GM12878 (cell line): ENCODE results near the gene WHRN. TPM values are rescaled to one million over a fixed set of nuclear protein-coding genes. Genes with fewer than 3 reads are reported as not detected.
A peak's percentile ranks its signal among the peaks of the same experiment; 100 is the strongest.

Experiments used
- ATAC-seq: fragments of 200-7000 bp; cut with Tn5 transposase; 3 replicates; pipeline ENCODE4 v1.9.1; 2020; ENCODE audit warnings: mild to moderate bottlenecking, moderate library complexity
- BruUV-seq: library from RNA; stranded (reverse); fragments of 400-500 nt; replicated peaks from 2 replicates; lab custom pipeline; 2021; lab: Mats Ljungman, UMichigan
- CTCF ChIA-PET: fragments of 300-600 bp; sonication (Branson Sonifier 250); formaldehyde crosslinking; extraction: SDS; loops from one replicate; lab custom pipeline; 2021; ENCODE audit warnings: inconsistent platforms; lab: Yijun Ruan, JAX
- POLR2A ChIA-PET: fragments of 350-600 bp; formaldehyde crosslinking; extraction: SDS; loops from one replicate; lab custom pipeline; 2021; ENCODE audit warnings: inconsistent platforms; lab: Charles Lee
- RAD21 ChIA-PET: fragments of 300-600 bp; sonication (Branson Sonifier 250); formaldehyde crosslinking; loops from one replicate; lab custom pipeline; 2023; ENCODE audit warnings: antibody characterized with exemption; ENCODE audit not compliant: unreplicated experiment; lab: Charles Lee
- SMC1A ChIA-PET: fragments of 300-600 bp; sonication (Branson Sonifier 250); formaldehyde crosslinking; loops from one replicate; lab custom pipeline; 2023; ENCODE audit not compliant: unreplicated experiment, uncharacterized antibody; lab: Charles Lee
- DNase-seq: peaks from one replicate; pipeline ENCODE4 v3.0.0-alpha.2; 2011; ENCODE audit warnings: low read depth, low spot score
- FAIRE-seq: peaks from 3 replicates; lab custom pipeline; 2011; peaks lifted over from hg19 to GRCh38; lab: Jason Lieb, UNC
- H2AFZ ChIP-seq: 2 replicates; pipeline ENCODE4 v1.6.0; 2011; ENCODE audit warnings: low read depth, low read length, control low read depth; ENCODE audit not compliant: control insufficient read depth
- H3K27ac ChIP-seq: 2 replicates; pipeline ENCODE4 v1.5.1; 2011; ENCODE audit warnings: control low read depth; ENCODE audit not compliant: control insufficient read depth, insufficient read depth
- H3K27me3 ChIP-seq, 2 experiments: replicated peaks in 1 of 2; 2 replicates each; pipeline versions ENCODE4 v1.6.0 to v1.6.1; 2011; ENCODE audit warnings: low read length in 1 of 2; ENCODE audit not compliant: control insufficient read depth in 2 of 2, insufficient read depth in 2 of 2
- H3K36me3 ChIP-seq, 2 experiments: 2 replicates each; pipeline ENCODE4 v1.5.1; 2011; ENCODE audit warnings: low read length in 1 of 2; ENCODE audit not compliant: control insufficient read depth in 2 of 2, insufficient read depth in 2 of 2
- H3K4me1 ChIP-seq: 2 replicates; pipeline ENCODE4 v1.6.1; 2011; ENCODE audit warnings: mild to moderate bottlenecking, low read length, moderate library complexity, mixed read lengths; ENCODE audit not compliant: control insufficient read depth, insufficient read depth
- H3K4me2 ChIP-seq: 2 replicates; pipeline ENCODE4 v1.6.0; 2011; ENCODE audit warnings: control low read depth; ENCODE audit not compliant: control insufficient read depth, insufficient read depth
- H3K4me3 ChIP-seq: fragments of 200-600 bp; sonication (generic); 2 replicates; pipeline ENCODE4 v1.5.1; 2016
- H3K79me2 ChIP-seq: 2 replicates; pipeline ENCODE4 v1.6.0; 2011; ENCODE audit warnings: low read length; ENCODE audit not compliant: control insufficient read depth, insufficient read depth
- H3K9ac ChIP-seq: 2 replicates; pipeline ENCODE4 v1.8.0; 2011; ENCODE audit warnings: low read length, control low read depth, mixed read lengths; ENCODE audit not compliant: control insufficient read depth, insufficient read depth
- H3K9me3 ChIP-seq: replicated peaks from 3 replicates; pipeline ENCODE4 v1.5.1; 2011; ENCODE audit warnings: mild to moderate bottlenecking, low read length; ENCODE audit not compliant: control insufficient read depth, insufficient read depth
- H4K20me1 ChIP-seq: 2 replicates; pipeline ENCODE4 v1.6.0; 2011; ENCODE audit not compliant: control insufficient read depth, insufficient read depth
- CREB1 ChIP-seq: IDR thresholded peaks from 2 replicates; pipeline ENCODE4 v1.6.1; 2012; ENCODE audit warnings: low read depth, mild to moderate bottlenecking, inconsistent platforms
- GABPA ChIP-seq: IDR thresholded peaks from 2 replicates; pipeline ENCODE4 v1.6.1; 2014; ENCODE audit warnings: antibody characterized with exemption, low read depth, mild to moderate bottlenecking, inconsistent platforms
- IRF5 ChIP-seq: fragments of 450-650 bp; IDR thresholded peaks from 2 replicates; pipeline ENCODE4 v1.6.1; 2017; ENCODE audit warnings: borderline replicate concordance
- MYC ChIP-seq: IDR thresholded peaks from 2 replicates; pipeline ENCODE4 v1.6.1; 2011; ENCODE audit warnings: mild to moderate bottlenecking, low read length, moderate library complexity, inconsistent platforms; ENCODE audit not compliant: insufficient read depth, insufficient replicate concordance, insufficient read length, severe bottlenecking
- PML ChIP-seq: IDR thresholded peaks from 2 replicates; pipeline ENCODE4 v1.6.1; 2012; ENCODE audit warnings: low read length, inconsistent platforms
- SMARCA5 ChIP-seq: fragments of 450-650 bp; IDR thresholded peaks from 2 replicates; pipeline ENCODE4 v1.6.1; 2017; ENCODE audit warnings: mild to moderate bottlenecking
- SREBF1 ChIP-seq: IDR thresholded peaks from 2 replicates; pipeline ENCODE4 v1.6.1; 2012; ENCODE audit warnings: mild to moderate bottlenecking, low read length
- TCF12 ChIP-seq: IDR thresholded peaks from 2 replicates; pipeline ENCODE4 v1.6.1; 2011; ENCODE audit warnings: low read depth, mild to moderate bottlenecking, low read length
- USF2 ChIP-seq: IDR thresholded peaks from 2 replicates; pipeline ENCODE4 v1.6.1; 2011; ENCODE audit warnings: low read depth, low read length, improper control_type of control experiment, borderline replicate concordance
- WRNIP1 ChIP-seq: IDR thresholded peaks from 2 replicates; pipeline ENCODE4 v1.6.1; 2011; ENCODE audit warnings: low read depth, low read length, improper control_type of control experiment, borderline replicate concordance
- YBX1 ChIP-seq: fragments of 450-650 bp; IDR thresholded peaks from 2 replicates; pipeline ENCODE4 v1.6.1; 2016; ENCODE audit warnings: antibody characterized with exemption
- WGBS: methylation state at CpG from one replicate; pipeline ENCODE4 v1.1.6; 2016; ENCODE audit warnings: low lambda C conversion rate; ENCODE audit not compliant: insufficient replicate concordance, insufficient coverage; ENCODE audit errors: missing lambda C conversion rate; 5-methylcytosine and 5-hydroxymethylcytosine counted together
- in situ Hi-C: fragments of 300-500 bp; cut with MboI; formaldehyde crosslinking; loops from 9 replicates; pipeline ENCODE4 v1.14.3; 2018; ENCODE audit warnings: mixed read lengths
- intact Hi-C: fragments of 100-400 bp; cut with micrococcal nuclease; formaldehyde crosslinking; loops from one replicate; pipeline ENCODE4 v1.14.2; 2022; ENCODE audit not compliant: unreplicated experiment
- polyA plus RNA-seq, 11 experiments: library from polyadenylated mRNA; depleted of rRNA in 4 of 11; unstranded in 6 of 11; stranded (reverse) in 5 of 11; fragments of >200 nt; fragmentation: Nextera tagmentation in 4 of 11; fragmentation: Illumina TruSeq in 1 of 11; extraction: Ambion mirVana in 4 of 11; extraction: Trizol in 1 of 11; gene quantifications; 1 replicate in 1 of 11; 2 replicates in 10 of 11; pipeline versions ENCODE4 v1.2.1 to v1.2.3, GENCODE V29; 2011 to 2016; ENCODE audit warnings: inconsistent platforms in 2 of 11, missing spikeins in 2 of 11, low read depth in 1 of 11
- total RNA-seq, 4 experiments: library from RNA; depleted of rRNA in 3 of 4; stranded (reverse); fragments of >200 nt in 3 of 4; fragmentation: Illumina TruSeq in 1 of 4; extraction: Trizol in 1 of 4; gene quantifications; 2 replicates each; pipeline versions ENCODE4 v1.2.1 to v1.2.3, GENCODE V29; 2013 to 2021
- TF ChIP-seq, protein P1 (sequence below): fragments of 450-650 bp; IDR thresholded peaks from 2 replicates; pipeline ENCODE4 v1.6.1; 2017; ENCODE audit warnings: antibody characterized with exemption, mild to moderate bottlenecking, moderate library complexity
- TF ChIP-seq, protein P2 (sequence below): fragments of 450-650 bp; IDR thresholded peaks from 2 replicates; pipeline ENCODE4 v1.6.1; 2014; ENCODE audit warnings: mild to moderate bottlenecking

WHRN gene
- total and polyA plus RNA-seq, 10 of the 15 experiments (the other 5 are each of a cell fraction or from before 2014, with no cell fraction given) = 0.04 to 18.2 (median 0.68) TPM; not detected in 1

DNA sequence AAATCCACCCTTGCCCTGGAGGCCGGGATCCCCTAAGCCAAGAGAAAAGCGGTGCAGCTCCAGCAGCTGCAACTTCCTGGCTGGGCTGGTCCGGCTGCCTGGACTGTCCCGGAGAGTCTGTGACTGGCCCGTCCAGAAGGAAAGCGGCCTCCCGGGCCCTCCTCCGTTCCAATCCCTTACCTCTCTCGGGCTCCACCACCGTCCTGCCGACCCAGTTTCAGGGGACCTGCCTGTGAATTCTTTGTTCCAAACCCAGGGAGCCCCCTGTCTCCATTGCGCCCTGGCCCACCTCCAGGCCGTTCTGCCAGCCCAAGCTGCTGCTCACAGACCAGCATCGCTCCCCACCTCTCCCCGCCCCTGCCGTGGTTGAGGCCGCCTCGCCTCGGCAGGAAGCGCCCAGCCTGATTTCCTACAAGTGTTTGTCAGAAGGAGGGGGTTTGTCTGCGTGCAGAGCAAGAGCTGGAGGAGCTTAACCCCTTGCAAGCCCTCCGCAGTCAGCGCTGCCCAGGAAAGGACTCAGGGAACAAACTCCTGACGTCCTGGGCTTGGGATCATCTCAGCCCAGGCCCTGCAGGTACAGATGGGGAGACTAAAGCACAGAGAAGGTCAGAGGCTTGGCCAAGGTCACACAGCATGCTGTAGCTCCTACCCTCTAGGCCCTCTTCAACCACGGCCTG is 117.5 kb downstream of the WHRN start, which contains the start of gene AKNA:
TSS of gene AKNA (minus strand) at position 303 of the 677 bp plus-strand sequence. CDS start 6,649 bp downstream, outside the sequence.
- H2AFZ ChIP-seq = peak within 1 kb of the TSS; percentile 28; the same call in 1 of the 2 replicates
- H3K4me2 ChIP-seq = peak within 1 kb of the TSS; percentile 100
- peak within 1 kb of the TSS; percentile 100 for H3K27ac ChIP-seq
- FAIRE-seq (no peak), DNase-seq (no peak), ATAC-seq (peak; percentile 29)
- H3K4me1 ChIP-seq = peaks cover 77% of the 10 kb centered on the region
- RAD21 ChIA-PET = interaction anchor here (0.7 to 13.0 kb wide), 11 partner anchors 9 to 224 kb away, joined by 3 to 251 read pairs (median 5); partner anchors contain the start of genes ATP6V1G1 and TMEM268
- BruUV-seq = no TSS peak
- CTCF ChIA-PET = interaction anchor here (1.4 to 10.2 kb wide), 6 partner anchors 8 to 48 kb away, joined by 3 to 122 read pairs (median 48); no protein-coding TSS in a partner anchor
- H3K27me3 ChIP-seq = no peaks in the 10 kb centered on the region
- SMC1A ChIA-PET = interaction anchor here (0.9 to 12.8 kb wide), 10 partner anchors 9 to 229 kb away, joined by 3 to 327 read pairs (median 10); no protein-coding TSS in a partner anchor
- in situ Hi-C loops = loop anchor here (5.0 kb wide), 1 partner anchor 224 kb away; the partner anchor contains the start of gene TMEM268
- POLR2A ChIA-PET = interaction anchor here (0.6 to 13.2 kb wide), 12 partner anchors 9 to 224 kb away, joined by 3 to 312 read pairs (median 12); partner anchors contain the start of genes TMEM268 and WHRN
- H4K20me1 ChIP-seq = no peaks in the 10 kb centered on the region
- H3K9me3 ChIP-seq = no peaks in the 10 kb centered on the region
- intact Hi-C loops = loop anchor here (1.0 to 10.0 kb wide), 3 partner anchors 49 to 1113 kb away; partner anchors contain the start of genes CDC26, PRPF4 and TMEM268
- peak within 1 kb of the TSS; percentile 99 for H3K9ac ChIP-seq
- under 1% methylated on average over 24 of the region's 25 CpGs for WGBS
- H3K79me2 ChIP-seq = peaks cover 95% of the 10 kb centered on the region
- H3K4me3 ChIP-seq = peak within 1 kb of the TSS; percentile 91
- peaks cover 2% of the 10 kb centered on the region in 2 experiments; a peak in 2 of 4 replicates for H3K36me3 ChIP-seq
- TF ChIP-seq USF2 (no peak), SREBF1 (no peak), WRNIP1 (no peak), IRF5 (no peak), SMARCA5 (peak; percentile 99), GABPA (no peak), CREB1 (no peak), PML (no peak), YBX1 (no peak), MYC (no peak), TCF12 (no peak)
- TF ChIP-seq, protein P1, sequence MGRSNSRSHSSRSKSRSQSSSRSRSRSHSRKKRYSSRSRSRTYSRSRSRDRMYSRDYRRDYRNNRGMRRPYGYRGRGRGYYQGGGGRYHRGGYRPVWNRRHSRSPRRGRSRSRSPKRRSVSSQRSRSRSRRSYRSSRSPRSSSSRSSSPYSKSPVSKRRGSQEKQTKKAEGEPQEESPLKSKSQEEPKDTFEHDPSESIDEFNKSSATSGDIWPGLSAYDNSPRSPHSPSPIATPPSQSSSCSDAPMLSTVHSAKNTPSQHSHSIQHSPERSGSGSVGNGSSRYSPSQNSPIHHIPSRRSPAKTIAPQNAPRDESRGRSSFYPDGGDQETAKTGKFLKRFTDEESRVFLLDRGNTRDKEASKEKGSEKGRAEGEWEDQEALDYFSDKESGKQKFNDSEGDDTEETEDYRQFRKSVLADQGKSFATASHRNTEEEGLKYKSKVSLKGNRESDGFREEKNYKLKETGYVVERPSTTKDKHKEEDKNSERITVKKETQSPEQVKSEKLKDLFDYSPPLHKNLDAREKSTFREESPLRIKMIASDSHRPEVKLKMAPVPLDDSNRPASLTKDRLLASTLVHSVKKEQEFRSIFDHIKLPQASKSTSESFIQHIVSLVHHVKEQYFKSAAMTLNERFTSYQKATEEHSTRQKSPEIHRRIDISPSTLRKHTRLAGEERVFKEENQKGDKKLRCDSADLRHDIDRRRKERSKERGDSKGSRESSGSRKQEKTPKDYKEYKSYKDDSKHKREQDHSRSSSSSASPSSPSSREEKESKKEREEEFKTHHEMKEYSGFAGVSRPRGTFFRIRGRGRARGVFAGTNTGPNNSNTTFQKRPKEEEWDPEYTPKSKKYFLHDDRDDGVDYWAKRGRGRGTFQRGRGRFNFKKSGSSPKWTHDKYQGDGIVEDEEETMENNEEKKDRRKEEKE = no peak
- TF ChIP-seq, protein P2, sequence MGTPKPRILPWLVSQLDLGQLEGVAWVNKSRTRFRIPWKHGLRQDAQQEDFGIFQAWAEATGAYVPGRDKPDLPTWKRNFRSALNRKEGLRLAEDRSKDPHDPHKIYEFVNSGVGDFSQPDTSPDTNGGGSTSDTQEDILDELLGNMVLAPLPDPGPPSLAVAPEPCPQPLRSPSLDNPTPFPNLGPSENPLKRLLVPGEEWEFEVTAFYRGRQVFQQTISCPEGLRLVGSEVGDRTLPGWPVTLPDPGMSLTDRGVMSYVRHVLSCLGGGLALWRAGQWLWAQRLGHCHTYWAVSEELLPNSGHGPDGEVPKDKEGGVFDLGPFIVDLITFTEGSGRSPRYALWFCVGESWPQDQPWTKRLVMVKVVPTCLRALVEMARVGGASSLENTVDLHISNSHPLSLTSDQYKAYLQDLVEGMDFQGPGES = no peak
